Right renal pelvis (tissue), 4 donors: Measurements from ENCODE around the gene SNRPF. TPM values are rescaled to one million over a fixed set of nuclear protein-coding genes. Genes with fewer than 3 reads are reported as not detected.

Experiments used
- polyA plus RNA-seq, 4 donors: library from polyadenylated mRNA; unstranded; fragments of 120-200 nt; gene quantifications; one replicate each; pipeline ENCODE4 v1.2.1, GENCODE V29; 2013; ENCODE audit not compliant: insufficient read length in 4 of 4

The SNRPF gene
- polyA plus RNA-seq, 4 donors, result 89.4 to 108 (median 97.2) TPM

Other genes starting within 250 kb of the SNRPF start
- 100 to 1,000 TPM; 101 to 137 (median 112) TPM for gene NTN4, start 68.2 kb upstream of the SNRPF start, polyA plus RNA-seq
- gene CCDC38, start 83.7 kb downstream of the SNRPF start, polyA plus RNA-seq, result under 1 TPM; 0.40 to 0.49 (median 0.48) TPM
- 1 to 10 TPM; 1.0 to 1.5 (median 1.2) TPM for gene AMDHD1, start 84.4 kb downstream of the SNRPF start, polyA plus RNA-seq
- under 1 TPM; 0.35 to 0.42 (median 0.38) TPM for gene HAL, start 137.4 kb downstream of the SNRPF start, polyA plus RNA-seq
- 100 to 1,000 TPM; 126 to 134 (median 133) TPM for gene LTA4H, start 176.6 kb downstream of the SNRPF start, polyA plus RNA-seq